ENCODE measurements around the gene TMCO4. TPM values are rescaled to one million over a fixed set of nuclear protein-coding genes. Genes with fewer than 3 reads are reported as not detected.
A peak's percentile ranks its signal among the peaks of the same experiment; 100 is the strongest.
"Not testable (repeated sequence)": the region's sequence is repeated elsewhere in the genome, so short reads cannot be mapped to it uniquely, and the experiment has no call there.

The TMCO4 gene
- total and polyA plus RNA-seq, 3 donors from 2014 or later, result 10.5 to 17.7 (median 14.9) TPM

DNA sequence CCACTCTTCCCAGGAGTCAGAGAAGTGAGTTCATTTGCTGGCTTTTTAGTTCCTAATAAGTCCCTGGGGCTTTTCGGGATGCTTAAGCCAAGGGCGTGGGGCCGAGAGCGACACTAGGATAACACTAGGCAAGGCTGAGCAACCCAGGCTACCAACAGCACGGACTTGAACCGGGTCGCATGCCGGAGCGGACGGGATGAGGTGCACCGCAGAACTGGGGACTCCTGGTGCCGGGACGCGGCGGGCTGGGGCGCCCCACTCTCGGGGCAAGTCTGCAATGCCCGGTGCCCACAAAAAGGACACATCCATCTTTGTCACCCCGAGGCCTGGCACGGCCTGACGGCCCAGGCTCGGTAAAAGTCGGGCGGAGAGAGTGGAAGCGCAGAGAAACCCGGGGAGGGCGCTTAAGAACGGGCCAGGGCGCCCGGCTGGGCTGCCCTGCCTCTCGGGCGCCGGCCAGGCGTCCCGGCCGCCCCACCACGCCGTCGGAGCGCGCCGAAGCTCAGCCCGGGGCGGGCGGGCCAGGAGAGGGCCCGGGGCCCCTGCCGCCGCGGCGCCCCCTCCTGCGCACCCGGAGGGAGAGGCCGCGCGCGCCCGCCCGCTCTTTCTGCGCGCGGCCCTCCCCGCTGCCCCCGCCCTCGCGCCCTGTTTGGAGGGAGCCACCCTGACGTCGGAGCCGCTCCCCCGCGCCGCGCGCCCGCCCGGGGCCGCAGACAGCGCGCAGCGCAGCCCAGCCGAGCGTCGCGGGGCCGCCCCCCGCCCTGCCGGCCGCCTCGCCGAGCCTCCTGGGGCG is 155.9 kb downstream of the TMCO4 start, which contains the start of gene NBL1:
TSS of gene NBL1 (plus strand) at position 710 of the 793 bp plus-strand sequence. CDS start 10,720 bp downstream, outside the sequence.
- no peaks in the 10 kb centered on the region for H3K27me3 ChIP-seq
- H3K27ac ChIP-seq, result peak within 1 kb of the TSS; percentile 84 to 93
- peak; percentile 75 for DNase-seq
- no peaks in the 10 kb centered on the region for H3K9me3 ChIP-seq
- no peaks in the 10 kb centered on the region for H3K36me3 ChIP-seq (ENCODE audit: low read depth, missing control alignments)
- TF ChIP-seq, protein P1, sequence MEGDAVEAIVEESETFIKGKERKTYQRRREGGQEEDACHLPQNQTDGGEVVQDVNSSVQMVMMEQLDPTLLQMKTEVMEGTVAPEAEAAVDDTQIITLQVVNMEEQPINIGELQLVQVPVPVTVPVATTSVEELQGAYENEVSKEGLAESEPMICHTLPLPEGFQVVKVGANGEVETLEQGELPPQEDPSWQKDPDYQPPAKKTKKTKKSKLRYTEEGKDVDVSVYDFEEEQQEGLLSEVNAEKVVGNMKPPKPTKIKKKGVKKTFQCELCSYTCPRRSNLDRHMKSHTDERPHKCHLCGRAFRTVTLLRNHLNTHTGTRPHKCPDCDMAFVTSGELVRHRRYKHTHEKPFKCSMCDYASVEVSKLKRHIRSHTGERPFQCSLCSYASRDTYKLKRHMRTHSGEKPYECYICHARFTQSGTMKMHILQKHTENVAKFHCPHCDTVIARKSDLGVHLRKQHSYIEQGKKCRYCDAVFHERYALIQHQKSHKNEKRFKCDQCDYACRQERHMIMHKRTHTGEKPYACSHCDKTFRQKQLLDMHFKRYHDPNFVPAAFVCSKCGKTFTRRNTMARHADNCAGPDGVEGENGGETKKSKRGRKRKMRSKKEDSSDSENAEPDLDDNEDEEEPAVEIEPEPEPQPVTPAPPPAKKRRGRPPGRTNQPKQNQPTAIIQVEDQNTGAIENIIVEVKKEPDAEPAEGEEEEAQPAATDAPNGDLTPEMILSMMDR (IDR thresholded peaks at IDR 0.05), result no peak
- TF ChIP-seq POLR2A (IDR thresholded peaks at IDR 0.05), result no peak
- intact Hi-C loops (cut with DNase I; ENCODE audit: low total_unique reads), result loop anchor here (10.0 kb wide), 1 partner anchor 159 kb away; the partner anchor contains the start of gene CAPZB
- H3K4me3 ChIP-seq, result peak within 1 kb of the TSS; percentile 77 to 83
- peaks cover 5% of the 10 kb centered on the region for H3K4me1 ChIP-seq
- 0 to 1% methylated on average over 1 to 42 of the region's 90 CpGs for WGBS, 2 donors

DNA sequence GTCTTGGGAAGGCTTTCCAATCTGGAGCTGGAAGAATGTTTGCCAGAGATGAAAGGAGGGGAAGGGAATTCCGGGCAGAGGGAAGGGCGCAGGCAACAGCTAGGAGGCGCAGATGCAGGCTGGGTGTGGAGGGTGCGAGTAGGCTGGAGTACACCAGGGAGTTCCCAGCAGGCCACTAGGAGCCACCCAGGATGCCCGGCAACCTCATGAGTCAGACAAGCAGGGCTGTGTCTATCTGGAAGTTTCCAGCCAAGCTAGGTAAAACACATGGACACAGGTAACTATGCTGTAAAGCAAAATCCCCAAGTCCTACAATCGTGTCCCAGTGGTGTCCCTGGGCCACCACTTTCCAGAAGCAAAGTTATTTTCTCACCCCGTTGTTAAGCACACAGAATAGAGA is 156.6 kb downstream of the TMCO4 start:
- Histone ChIP-seq H3K9me3 (no peaks in the 10 kb centered on the region), H3K36me3 (ENCODE audit: low read depth, missing control alignments) (no peaks in the 10 kb centered on the region), H3K4me1 (no peaks in the 10 kb centered on the region), H3K27me3 (no peaks in the 10 kb centered on the region), H3K27ac (peak overlapping the region; percentile 84 to 91), H3K4me3 (peak overlapping the region; percentile 61 to 77)
- no peak for TF ChIP-seq POLR2A (IDR thresholded peaks at IDR 0.05)
- TF ChIP-seq, protein P1 (IDR thresholded peaks at IDR 0.05), result no peak
- intact Hi-C loops (cut with DNase I; ENCODE audit: low total_unique reads), result loop anchor here (10.0 kb wide), 1 partner anchor 158 kb away; the partner anchor contains the start of gene CAPZB
- no peak for DNase-seq
- WGBS, 2 donors, result 47 to 48% methylated on average over 6 to 7 of the region's 7 CpGs

DNA sequence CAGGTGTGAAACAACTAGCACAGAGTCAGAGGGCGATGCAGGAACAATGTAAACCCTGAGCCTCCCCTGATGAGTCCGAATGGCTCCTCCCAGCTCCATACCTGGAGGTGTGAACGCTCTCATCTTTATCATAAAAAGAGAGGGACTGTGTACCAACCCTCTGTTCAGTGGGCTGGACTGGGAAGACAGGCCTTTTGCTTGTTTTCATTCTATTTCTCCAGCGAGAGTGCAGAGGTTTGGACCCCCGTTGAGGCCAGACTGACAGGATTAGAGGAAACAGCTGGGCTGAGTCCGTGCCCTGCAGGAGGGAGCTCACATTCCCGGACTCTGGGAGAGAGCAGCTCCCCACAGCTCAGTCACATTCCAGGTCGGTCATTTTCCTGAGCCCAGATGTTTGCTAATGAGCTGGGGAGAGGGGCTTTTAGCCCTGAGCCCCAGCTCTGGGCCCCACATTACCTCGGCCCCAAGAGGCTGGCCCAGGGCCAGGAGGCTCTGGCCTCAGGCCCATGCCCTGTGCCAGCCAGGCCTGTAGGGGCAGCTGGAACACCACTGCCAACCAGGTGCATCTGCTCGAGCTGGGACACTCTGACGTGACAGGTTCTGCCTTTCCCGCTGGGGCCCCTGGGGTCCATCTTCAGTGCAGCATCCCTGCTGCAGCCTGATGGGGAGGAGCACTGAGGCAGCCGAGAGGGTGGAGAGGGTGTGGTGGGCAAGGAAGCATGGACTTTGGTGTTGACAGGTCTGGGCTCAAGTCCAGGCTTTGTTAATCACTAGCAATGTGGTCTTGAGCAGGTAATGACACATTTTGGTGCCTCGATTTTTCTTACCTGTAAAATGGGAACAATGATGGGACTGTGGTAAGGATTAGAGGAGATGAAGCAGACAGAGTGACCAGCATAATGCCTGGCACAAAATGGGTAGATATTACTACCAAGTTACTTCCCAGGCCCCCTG is 159.1 kb downstream of the TMCO4 start:
- TF ChIP-seq, protein P1 (IDR thresholded peaks at IDR 0.05), result no peak
- no peak for TF ChIP-seq POLR2A (IDR thresholded peaks at IDR 0.05)
- WGBS, 2 donors, result 68% methylated on average over 8 to 14 of the region's 14 CpGs
- H3K4me3 ChIP-seq, result no peak overlapping the region
- no peaks in the 10 kb centered on the region for H3K4me1 ChIP-seq
- H3K27ac ChIP-seq, result no peak overlapping the region
- no peaks in the 10 kb centered on the region for H3K9me3 ChIP-seq
- H3K36me3 ChIP-seq (ENCODE audit: low read depth, missing control alignments), result no peaks in the 10 kb centered on the region
- DNase-seq, result no peak
- intact Hi-C loops (cut with DNase I; ENCODE audit: low total_unique reads), result loop anchor here (10.0 kb wide), 1 partner anchor 156 kb away; the partner anchor contains the start of gene CAPZB
- H3K27me3 ChIP-seq, result no peaks in the 10 kb centered on the region

DNA sequence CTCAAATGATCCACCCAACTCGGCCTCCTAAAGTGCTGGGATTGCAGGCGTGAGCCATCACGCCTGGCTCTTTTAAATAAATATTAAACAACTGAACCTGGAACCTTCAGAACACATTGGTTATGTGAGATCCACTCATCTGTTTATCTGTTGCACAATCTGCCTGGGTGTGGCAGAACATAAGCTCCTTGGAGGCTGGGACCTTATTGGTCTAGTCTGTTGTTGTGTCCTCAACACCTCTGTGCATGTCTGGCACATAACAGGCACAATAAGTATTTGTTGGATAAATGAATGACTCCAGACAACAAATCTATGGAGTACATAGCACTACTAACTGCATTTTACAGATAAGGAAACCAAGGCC is 159.7 kb downstream of the TMCO4 start:
- H3K9me3 ChIP-seq, result no peaks in the 10 kb centered on the region
- TF ChIP-seq, protein P1 (IDR thresholded peaks at IDR 0.05), result no peak
- no peak for TF ChIP-seq POLR2A (IDR thresholded peaks at IDR 0.05)
- intact Hi-C loops (cut with DNase I; ENCODE audit: low total_unique reads), result loop anchor here (10.0 kb wide), 1 partner anchor 155 kb away; the partner anchor contains the start of gene CAPZB
- no peak for DNase-seq
- no peaks in the 10 kb centered on the region for H3K36me3 ChIP-seq (ENCODE audit: low read depth, missing control alignments)
- no peaks in the 10 kb centered on the region for H3K4me1 ChIP-seq
- no peak overlapping the region for H3K27ac ChIP-seq
- H3K4me3 ChIP-seq, result no peak overlapping the region
- 86 to 87% methylated on average over 3 of the region's 3 CpGs for WGBS, 2 donors
- H3K27me3 ChIP-seq, result no peaks in the 10 kb centered on the region

DNA sequence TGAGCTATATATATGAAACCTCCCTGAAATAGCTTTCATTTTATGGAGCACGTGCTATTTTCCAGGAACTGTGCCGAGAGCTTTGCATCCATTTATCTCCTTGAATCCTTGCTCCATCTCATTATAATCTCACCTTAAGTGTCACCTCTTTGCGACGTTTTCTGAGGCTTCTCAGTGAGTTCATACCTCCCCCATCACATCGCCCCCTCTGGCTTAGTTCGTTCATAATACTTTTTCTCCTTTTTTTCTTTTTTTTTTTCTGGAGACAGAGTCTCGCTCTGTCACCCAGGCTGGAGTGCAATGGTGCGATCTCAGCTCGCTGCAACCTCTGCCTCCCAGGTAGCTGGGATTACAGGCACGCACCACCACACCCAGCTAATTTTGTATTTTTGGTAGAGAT is 160.5 kb downstream of the TMCO4 start:
- intact Hi-C loops (cut with DNase I; ENCODE audit: low total_unique reads); H3K27ac ChIP-seq; H3K4me1 ChIP-seq; H3K36me3 ChIP-seq (ENCODE audit: low read depth, missing control alignments); H3K27me3 ChIP-seq; DNase-seq; H3K9me3 ChIP-seq; H3K4me3 ChIP-seq: not testable (repeated sequence)
- WGBS, 2 donors, result 84% methylated on average over 10 of the region's 10 CpGs
